Panc1 (cell line): ENCODE measurements around the gene PCDHGB5.

ENCODE experiments used
- POLR2AphosphoS5 ChIP-seq: IDR thresholded peaks from 2 replicates; pipeline ENCODE4 v1.6.1; 2012; ENCODE audit warnings: mild to moderate bottlenecking, low read depth, low read length, moderate library complexity
- REST ChIP-seq, 2 experiments: IDR thresholded peaks; 2 replicates each; pipeline ENCODE4 v1.6.1; 2011 to 2012; ENCODE audit warnings: low read depth in 2 of 2, control low read depth in 1 of 2, low read length in 1 of 2, mild to moderate bottlenecking in 1 of 2, moderate library complexity in 1 of 2; ENCODE audit not compliant: insufficient read depth in 1 of 2
- TCF7L2 ChIP-seq: IDR thresholded peaks from 2 replicates; pipeline ENCODE4 v1.6.1; 2011; ENCODE audit warnings: mild to moderate bottlenecking, low read depth, low read length, inconsistent platforms
- TF ChIP-seq, protein P1 (sequence below): fragments of 450-650 bp; IDR thresholded peaks from 2 replicates; pipeline ENCODE4 v1.5.1; 2017; ENCODE audit warnings: mild to moderate bottlenecking

DNA sequence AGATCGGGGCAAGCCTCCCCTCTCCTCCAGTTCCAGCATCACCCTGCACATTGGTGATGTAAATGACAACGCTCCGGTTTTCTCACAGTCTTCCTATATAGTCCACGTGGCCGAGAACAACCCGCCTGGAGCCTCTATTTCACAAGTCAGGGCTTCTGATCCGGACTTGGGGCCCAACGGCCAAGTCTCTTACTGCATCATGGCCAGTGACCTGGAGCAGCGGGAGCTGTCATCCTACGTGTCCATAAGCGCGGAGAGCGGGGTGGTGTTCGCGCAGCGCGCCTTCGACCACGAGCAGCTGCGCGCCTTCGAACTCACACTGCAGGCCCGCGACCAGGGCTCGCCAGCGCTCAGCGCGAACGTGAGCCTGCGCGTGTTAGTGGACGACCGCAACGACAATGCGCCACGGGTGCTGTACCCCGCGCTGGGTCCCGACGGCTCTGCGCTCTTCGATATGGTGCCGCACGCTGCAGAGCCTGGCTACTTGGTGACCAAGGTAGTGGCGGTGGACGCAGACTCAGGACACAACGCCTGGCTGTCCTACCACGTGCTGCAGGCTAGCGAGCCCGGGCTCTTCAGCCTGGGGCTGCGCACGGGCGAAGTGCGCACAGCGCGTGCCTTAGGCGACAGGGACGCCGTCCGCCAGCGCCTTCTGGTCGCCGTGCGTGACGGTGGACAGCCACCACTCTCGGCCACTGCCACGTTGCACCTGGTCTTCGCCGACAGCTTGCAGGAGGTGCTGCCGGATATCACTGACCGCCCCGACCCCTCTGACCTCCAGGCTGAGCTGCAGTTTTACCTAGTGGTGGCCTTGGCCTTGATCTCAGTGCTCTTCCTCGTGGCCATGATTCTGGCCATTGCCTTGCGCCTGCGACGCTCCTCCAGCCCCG is 8.3 kb upstream of the PCDHGB5 start:
- TF ChIP-seq, protein P1, sequence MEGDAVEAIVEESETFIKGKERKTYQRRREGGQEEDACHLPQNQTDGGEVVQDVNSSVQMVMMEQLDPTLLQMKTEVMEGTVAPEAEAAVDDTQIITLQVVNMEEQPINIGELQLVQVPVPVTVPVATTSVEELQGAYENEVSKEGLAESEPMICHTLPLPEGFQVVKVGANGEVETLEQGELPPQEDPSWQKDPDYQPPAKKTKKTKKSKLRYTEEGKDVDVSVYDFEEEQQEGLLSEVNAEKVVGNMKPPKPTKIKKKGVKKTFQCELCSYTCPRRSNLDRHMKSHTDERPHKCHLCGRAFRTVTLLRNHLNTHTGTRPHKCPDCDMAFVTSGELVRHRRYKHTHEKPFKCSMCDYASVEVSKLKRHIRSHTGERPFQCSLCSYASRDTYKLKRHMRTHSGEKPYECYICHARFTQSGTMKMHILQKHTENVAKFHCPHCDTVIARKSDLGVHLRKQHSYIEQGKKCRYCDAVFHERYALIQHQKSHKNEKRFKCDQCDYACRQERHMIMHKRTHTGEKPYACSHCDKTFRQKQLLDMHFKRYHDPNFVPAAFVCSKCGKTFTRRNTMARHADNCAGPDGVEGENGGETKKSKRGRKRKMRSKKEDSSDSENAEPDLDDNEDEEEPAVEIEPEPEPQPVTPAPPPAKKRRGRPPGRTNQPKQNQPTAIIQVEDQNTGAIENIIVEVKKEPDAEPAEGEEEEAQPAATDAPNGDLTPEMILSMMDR: no peak
- no peak for TF ChIP-seq TCF7L2
- no peak for TF ChIP-seq POLR2AphosphoS5
- TF ChIP-seq REST (IDR thresholded peaks at IDR 0.05; ENCODE audit: insufficient read depth in 1 of 2, low read depth in 2 of 2, low read length in 1 of 2): no peak
